ENCODE data around the gene AGBL2. TPM values are rescaled to one million over a fixed set of nuclear protein-coding genes. Genes with fewer than 3 reads are reported as not detected.
"Not testable (repeated sequence)": the region's sequence is repeated elsewhere in the genome, so short reads cannot be mapped to it uniquely, and the experiment has no call there.

Gene AGBL2
- total RNA-seq, 2 donors from 2014 or later, result 7.6 to 8.3 TPM

GRCh38 chr11:47720651-47721050, 5.5 kb upstream of the AGBL2 start:
- no peak for ATAC-seq (replicated peaks in 1 of 2)

GRCh38 chr11:47716692-47717091, 1.5 kb upstream of the AGBL2 start:
- Mint-ChIP-seq H3K27me3 (ENCODE audit: low read depth) (no peaks in the 10 kb centered on the region), H3K4me3 (no peak overlapping the region), H3K36me3 (ENCODE audit: insufficient read depth in 2 of 2) (peaks cover 7 to 19% of the 10 kb centered on the region in 2 donors), H3K9me3 (no peaks in the 10 kb centered on the region), H3K27ac (peak overlapping the region; percentile 89), H3K4me1 (ENCODE audit: low read depth) (peaks cover 21% of the 10 kb centered on the region)
- no peak for ATAC-seq (replicated peaks in 1 of 2)
- peak in 1 of 2 donors; percentile 13 for DNase-seq

More at GRCh38 chr11:47720651-47721050, 5.5 kb upstream of the AGBL2 start:
- H3K4me3 Mint-ChIP-seq, result no peak overlapping the region
- peaks cover 5 to 24% of the 10 kb centered on the region in 2 donors for H3K36me3 Mint-ChIP-seq (ENCODE audit: insufficient read depth in 2 of 2)
- no peaks in the 10 kb centered on the region for H3K27me3 Mint-ChIP-seq (ENCODE audit: low read depth)
- peaks cover 1% of the 10 kb centered on the region for H3K4me1 Mint-ChIP-seq (ENCODE audit: low read depth)
- DNase-seq, result no peak
- no peaks in the 10 kb centered on the region for H3K9me3 Mint-ChIP-seq
- no peak overlapping the region for H3K27ac Mint-ChIP-seq

- Mint-ChIP-seq H3K4me1 (ENCODE audit: low read depth) (peaks cover 29% of the 10 kb centered on the region), H3K36me3 (ENCODE audit: insufficient read depth in 2 of 2) (peaks cover 4 to 12% of the 10 kb centered on the region in 2 donors), H3K9me3 (no peaks in the 10 kb centered on the region), H3K4me3 (peak overlapping the region; percentile 93 to 95), H3K27ac (peak overlapping the region; percentile 95), H3K27me3 (ENCODE audit: low read depth) (no peaks in the 10 kb centered on the region)
- ATAC-seq (replicated peaks in 1 of 2), result peak; percentile 5 to 15
- DNase-seq, result peak in 1 of 2 donors; percentile 20
These were observed 551 bp downstream of the AGBL2 start for GRCh38 chr11:47714554-47715081.

GRCh38 chr11:47711816-47712215, 3.4 kb downstream of the AGBL2 start:
- H3K36me3 Mint-ChIP-seq (ENCODE audit: insufficient read depth in 2 of 2), result peaks cover 4 to 5% of the 10 kb centered on the region in 2 donors
- H3K9me3 Mint-ChIP-seq, result no peaks in the 10 kb centered on the region
- DNase-seq (no peak), ATAC-seq (replicated peaks in 1 of 2) (no peak)
- peaks cover 29% of the 10 kb centered on the region for H3K4me1 Mint-ChIP-seq (ENCODE audit: low read depth)
- H3K4me3 Mint-ChIP-seq, result no peak overlapping the region
- H3K27ac Mint-ChIP-seq, result no peak overlapping the region
- no peaks in the 10 kb centered on the region for H3K27me3 Mint-ChIP-seq (ENCODE audit: low read depth)

- H3K27ac Mint-ChIP-seq, result no peak overlapping the region
- peaks cover 29% of the 10 kb centered on the region for H3K4me1 Mint-ChIP-seq (ENCODE audit: low read depth)
- no peaks in the 10 kb centered on the region for H3K27me3 Mint-ChIP-seq (ENCODE audit: low read depth)
- no peak overlapping the region for H3K4me3 Mint-ChIP-seq
- DNase-seq (no peak), ATAC-seq (replicated peaks in 1 of 2) (no peak)
- peaks cover 4 to 5% of the 10 kb centered on the region in 2 donors for H3K36me3 Mint-ChIP-seq (ENCODE audit: insufficient read depth in 2 of 2)
- H3K9me3 Mint-ChIP-seq, result no peaks in the 10 kb centered on the region
These were observed 3.9 kb downstream of the AGBL2 start for GRCh38 chr11:47711225-47711624.

- not testable (repeated sequence) for H3K27me3 Mint-ChIP-seq (ENCODE audit: low read depth); ATAC-seq (replicated peaks in 1 of 2); H3K4me3 Mint-ChIP-seq; DNase-seq; H3K27ac Mint-ChIP-seq; H3K4me1 Mint-ChIP-seq (ENCODE audit: low read depth); H3K36me3 Mint-ChIP-seq (ENCODE audit: insufficient read depth in 2 of 2); H3K9me3 Mint-ChIP-seq
These were observed 7.8 kb downstream of the AGBL2 start for GRCh38 chr11:47707275-47707786.

GRCh38 chr11:47705721-47706120, 9.4 kb downstream of the AGBL2 start:
- H3K9me3 Mint-ChIP-seq, result no peaks in the 10 kb centered on the region
- H3K36me3 Mint-ChIP-seq (ENCODE audit: insufficient read depth in 2 of 2), result peaks cover 1 to 2% of the 10 kb centered on the region in 2 donors
- DNase-seq, result no peak
- no peak for ATAC-seq (replicated peaks in 1 of 2)
- no peaks in the 10 kb centered on the region for H3K27me3 Mint-ChIP-seq (ENCODE audit: low read depth)
- no peak overlapping the region for H3K4me3 Mint-ChIP-seq
- H3K4me1 Mint-ChIP-seq (ENCODE audit: low read depth), result peaks cover 7% of the 10 kb centered on the region
- H3K27ac Mint-ChIP-seq, result no peak overlapping the region

- H3K4me3 Mint-ChIP-seq, result no peak overlapping the region
- no peaks in the 10 kb centered on the region for H3K27me3 Mint-ChIP-seq (ENCODE audit: low read depth)
- H3K4me1 Mint-ChIP-seq (ENCODE audit: low read depth), result no peaks in the 10 kb centered on the region
- no peaks in the 10 kb centered on the region for H3K36me3 Mint-ChIP-seq (ENCODE audit: insufficient read depth in 2 of 2)
- DNase-seq (no peak), ATAC-seq (replicated peaks in 1 of 2) (no peak)
- H3K9me3 Mint-ChIP-seq, result no peaks in the 10 kb centered on the region
- H3K27ac Mint-ChIP-seq, result no peak overlapping the region
These were observed 23.2 kb downstream of the AGBL2 start for GRCh38 chr11:47691979-47692378.

GRCh38 chr11:47689480-47689879, 25.7 kb downstream of the AGBL2 start:
- ATAC-seq (replicated peaks in 1 of 2) (no peak), DNase-seq (no peak)
- Mint-ChIP-seq H3K4me1 (ENCODE audit: low read depth) (no peaks in the 10 kb centered on the region), H3K4me3 (no peak overlapping the region), H3K27ac (no peak overlapping the region), H3K36me3 (ENCODE audit: insufficient read depth in 2 of 2) (no peaks in the 10 kb centered on the region), H3K27me3 (ENCODE audit: low read depth) (no peaks in the 10 kb centered on the region), H3K9me3 (no peaks in the 10 kb centered on the region)

GRCh38 chr11:47688991-47689390, 26.2 kb downstream of the AGBL2 start:
- ATAC-seq (replicated peaks in 1 of 2), result no peak

GRCh38 chr11:47688111-47688510, 27.1 kb downstream of the AGBL2 start:
- Mint-ChIP-seq H3K27ac (no peak overlapping the region), H3K36me3 (ENCODE audit: insufficient read depth in 2 of 2) (no peaks in the 10 kb centered on the region), H3K4me1 (ENCODE audit: low read depth) (no peaks in the 10 kb centered on the region), H3K9me3 (no peaks in the 10 kb centered on the region), H3K27me3 (ENCODE audit: low read depth) (no peaks in the 10 kb centered on the region), H3K4me3 (no peak overlapping the region)
- DNase-seq (no peak), ATAC-seq (replicated peaks in 1 of 2) (no peak)

More at GRCh38 chr11:47688991-47689390, 26.2 kb downstream of the AGBL2 start:
- DNase-seq, result no peak
- no peak overlapping the region for H3K27ac Mint-ChIP-seq
- H3K27me3 Mint-ChIP-seq (ENCODE audit: low read depth), result no peaks in the 10 kb centered on the region
- no peaks in the 10 kb centered on the region for H3K4me1 Mint-ChIP-seq (ENCODE audit: low read depth)
- no peak overlapping the region for H3K4me3 Mint-ChIP-seq
- H3K36me3 Mint-ChIP-seq (ENCODE audit: insufficient read depth in 2 of 2), result no peaks in the 10 kb centered on the region
- no peaks in the 10 kb centered on the region for H3K9me3 Mint-ChIP-seq

GRCh38 chr11:47686704-47687103, 28.5 kb downstream of the AGBL2 start:
- ATAC-seq (replicated peaks in 1 of 2); H3K27ac Mint-ChIP-seq; DNase-seq; H3K9me3 Mint-ChIP-seq; H3K4me1 Mint-ChIP-seq (ENCODE audit: low read depth); H3K36me3 Mint-ChIP-seq (ENCODE audit: insufficient read depth in 2 of 2); H3K27me3 Mint-ChIP-seq (ENCODE audit: low read depth); H3K4me3 Mint-ChIP-seq: not testable (repeated sequence)

GRCh38 chr11:47686151-47686550, 29.0 kb downstream of the AGBL2 start:
- no peak overlapping the region for H3K27ac Mint-ChIP-seq
- no peaks in the 10 kb centered on the region for H3K4me1 Mint-ChIP-seq (ENCODE audit: low read depth)
- ATAC-seq (replicated peaks in 1 of 2) (no peak), DNase-seq (no peak)
- no peaks in the 10 kb centered on the region for H3K27me3 Mint-ChIP-seq (ENCODE audit: low read depth)
- no peaks in the 10 kb centered on the region for H3K9me3 Mint-ChIP-seq
- no peak overlapping the region for H3K4me3 Mint-ChIP-seq
- no peaks in the 10 kb centered on the region for H3K36me3 Mint-ChIP-seq (ENCODE audit: insufficient read depth in 2 of 2)

GRCh38 chr11:47675851-47676250, 39.3 kb downstream of the AGBL2 start:
- DNase-seq (no peak), ATAC-seq (replicated peaks in 1 of 2) (no peak)
- Mint-ChIP-seq H3K9me3 (no peaks in the 10 kb centered on the region), H3K4me3 (no peak overlapping the region), H3K27me3 (ENCODE audit: low read depth) (no peaks in the 10 kb centered on the region), H3K36me3 (ENCODE audit: insufficient read depth in 2 of 2) (no peaks in the 10 kb centered on the region), H3K27ac (no peak overlapping the region), H3K4me1 (ENCODE audit: low read depth) (no peaks in the 10 kb centered on the region)
